Activated naive CD8-positive, alpha-beta T cell treated with anti-CD3 and anti-CD28 coated beads for 36 hours (primary cell): ENCODE results near the gene ADRA1B. TPM values are rescaled to one million over a fixed set of nuclear protein-coding genes. Genes with fewer than 3 reads are reported as not detected.

Source experiments
- DNase-seq: peaks from one replicate; pipeline ENCODE4 v3.0.0; 2021
- H3K27ac Mint-ChIP-seq: one replicate; pipeline ENCODE4 v1.8.0; 2022; ENCODE audit warnings: mild to moderate bottlenecking, moderate library complexity, mixed read lengths
- H3K27me3 Mint-ChIP-seq: one replicate; pipeline ENCODE4 v1.8.0; 2022; ENCODE audit warnings: mild to moderate bottlenecking, mixed read lengths
- H3K36me3 Mint-ChIP-seq: one replicate; pipeline ENCODE4 v1.8.0; 2021; ENCODE audit warnings: mild to moderate bottlenecking, mixed read lengths
- H3K4me1 Mint-ChIP-seq: one replicate; pipeline ENCODE4 v1.8.0; 2021; ENCODE audit warnings: mixed read lengths
- H3K4me3 Mint-ChIP-seq: one replicate; pipeline ENCODE4 v1.8.0; 2022; ENCODE audit warnings: mild to moderate bottlenecking, moderate library complexity, mixed read lengths
- H3K9me3 Mint-ChIP-seq: one replicate; pipeline ENCODE4 v1.8.0; 2022; ENCODE audit warnings: mixed read lengths
- total RNA-seq, 2 experiments: library from RNA; stranded (reverse); gene quantifications; one replicate each; pipeline ENCODE4 v1.2.3, GENCODE V29; 2021

ADRA1B gene
- total RNA-seq, 2 experiments from 2014 or later = not detected

GRCh38 chr5:159935946-159936345 lies 19.7 kb downstream of the ADRA1B start:
- H3K9me3 Mint-ChIP-seq = no peaks in the 10 kb centered on the region
- no peak overlapping the region for H3K4me3 Mint-ChIP-seq
- H3K36me3 Mint-ChIP-seq = no peaks in the 10 kb centered on the region
- no peaks in the 10 kb centered on the region for H3K4me1 Mint-ChIP-seq
- H3K27ac Mint-ChIP-seq = no peak overlapping the region
- peaks cover 21% of the 10 kb centered on the region for H3K27me3 Mint-ChIP-seq
- no peak for DNase-seq

GRCh38 chr5:159936686-159937329 lies 20.5 kb downstream of the ADRA1B start:
- Mint-ChIP-seq H3K27me3 (peaks cover 27% of the 10 kb centered on the region), H3K36me3 (no peaks in the 10 kb centered on the region), H3K9me3 (no peaks in the 10 kb centered on the region)

GRCh38 chr5:159937580-159937979 lies 21.3 kb downstream of the ADRA1B start:
- DNase-seq = no peak
- Mint-ChIP-seq H3K36me3 (no peaks in the 10 kb centered on the region), H3K4me3 (no peak overlapping the region), H3K27ac (no peak overlapping the region), H3K4me1 (no peaks in the 10 kb centered on the region), H3K27me3 (peaks cover 23% of the 10 kb centered on the region), H3K9me3 (no peaks in the 10 kb centered on the region)

More at GRCh38 chr5:159936686-159937329, 20.5 kb downstream of the ADRA1B start:
- H3K27ac Mint-ChIP-seq = no peak overlapping the region
- no peak overlapping the region for H3K4me3 Mint-ChIP-seq
- H3K4me1 Mint-ChIP-seq = no peaks in the 10 kb centered on the region
- DNase-seq = no peak

GRCh38 chr5:159943326-159943725 lies 27.0 kb downstream of the ADRA1B start:
- DNase-seq = no peak
- Mint-ChIP-seq H3K9me3 (no peaks in the 10 kb centered on the region), H3K27ac (no peak overlapping the region), H3K4me1 (no peaks in the 10 kb centered on the region), H3K4me3 (no peak overlapping the region), H3K36me3 (no peaks in the 10 kb centered on the region), H3K27me3 (peaks cover 15% of the 10 kb centered on the region)

- Mint-ChIP-seq H3K4me1 (no peaks in the 10 kb centered on the region), H3K36me3 (no peaks in the 10 kb centered on the region), H3K27me3 (peaks cover 15% of the 10 kb centered on the region), H3K9me3 (no peaks in the 10 kb centered on the region), H3K27ac (no peak overlapping the region), H3K4me3 (no peak overlapping the region)
- DNase-seq = no peak
Observed at GRCh38 chr5:159944056-159944600, 27.8 kb downstream of the ADRA1B start.

GRCh38 chr5:159945359-159945758 lies 29.1 kb downstream of the ADRA1B start:
- no peaks in the 10 kb centered on the region for H3K4me1 Mint-ChIP-seq
- H3K4me3 Mint-ChIP-seq = no peak overlapping the region
- H3K27me3 Mint-ChIP-seq = peaks cover 18% of the 10 kb centered on the region
- no peaks in the 10 kb centered on the region for H3K9me3 Mint-ChIP-seq
- H3K27ac Mint-ChIP-seq = no peak overlapping the region
- DNase-seq = no peak
- no peaks in the 10 kb centered on the region for H3K36me3 Mint-ChIP-seq

- DNase-seq = no peak
- Mint-ChIP-seq H3K4me1 (no peaks in the 10 kb centered on the region), H3K36me3 (no peaks in the 10 kb centered on the region), H3K4me3 (no peak overlapping the region), H3K27ac (no peak overlapping the region), H3K27me3 (peaks cover 18% of the 10 kb centered on the region), H3K9me3 (no peaks in the 10 kb centered on the region)
Observed at GRCh38 chr5:159947708-159948358, 31.6 kb downstream of the ADRA1B start.

GRCh38 chr5:159951387-159951786 lies 35.1 kb downstream of the ADRA1B start:
- Mint-ChIP-seq H3K36me3 (no peaks in the 10 kb centered on the region), H3K27me3 (peaks cover 10% of the 10 kb centered on the region), H3K9me3 (no peaks in the 10 kb centered on the region), H3K4me3 (no peak overlapping the region), H3K4me1 (no peaks in the 10 kb centered on the region), H3K27ac (no peak overlapping the region)
- no peak for DNase-seq

GRCh38 chr5:159951834-159952233 lies 35.6 kb downstream of the ADRA1B start:
- H3K27ac Mint-ChIP-seq = no peak overlapping the region
- H3K4me1 Mint-ChIP-seq = no peaks in the 10 kb centered on the region
- no peaks in the 10 kb centered on the region for H3K36me3 Mint-ChIP-seq
- H3K27me3 Mint-ChIP-seq = peaks cover 10% of the 10 kb centered on the region
- H3K4me3 Mint-ChIP-seq = no peak overlapping the region
- DNase-seq = no peak
- no peaks in the 10 kb centered on the region for H3K9me3 Mint-ChIP-seq

- DNase-seq = no peak
- Mint-ChIP-seq H3K36me3 (no peaks in the 10 kb centered on the region), H3K4me1 (no peaks in the 10 kb centered on the region), H3K9me3 (no peaks in the 10 kb centered on the region), H3K4me3 (no peak overlapping the region), H3K27ac (no peak overlapping the region), H3K27me3 (peaks cover 8% of the 10 kb centered on the region)
Observed at GRCh38 chr5:159953609-159954008, 37.3 kb downstream of the ADRA1B start.

GRCh38 chr5:159955056-159955624 lies 38.9 kb downstream of the ADRA1B start:
- Mint-ChIP-seq H3K36me3 (no peaks in the 10 kb centered on the region), H3K4me3 (no peak overlapping the region), H3K9me3 (no peaks in the 10 kb centered on the region), H3K4me1 (no peaks in the 10 kb centered on the region), H3K27ac (no peak overlapping the region), H3K27me3 (peaks cover 10% of the 10 kb centered on the region)
- no peak for DNase-seq

- H3K36me3 Mint-ChIP-seq = no peaks in the 10 kb centered on the region
- no peaks in the 10 kb centered on the region for H3K9me3 Mint-ChIP-seq
- no peaks in the 10 kb centered on the region for H3K4me1 Mint-ChIP-seq
- no peak overlapping the region for H3K4me3 Mint-ChIP-seq
- DNase-seq = no peak
- H3K27ac Mint-ChIP-seq = no peak overlapping the region
- peaks cover 9% of the 10 kb centered on the region for H3K27me3 Mint-ChIP-seq
Observed at GRCh38 chr5:159956074-159956473, 39.8 kb downstream of the ADRA1B start.

GRCh38 chr5:159961176-159962160 lies 45.2 kb downstream of the ADRA1B start:
- H3K9me3 Mint-ChIP-seq = no peaks in the 10 kb centered on the region
- H3K27ac Mint-ChIP-seq = no peak overlapping the region
- no peak overlapping the region for H3K4me3 Mint-ChIP-seq
- no peaks in the 10 kb centered on the region for H3K36me3 Mint-ChIP-seq
- no peaks in the 10 kb centered on the region for H3K4me1 Mint-ChIP-seq
- DNase-seq = no peak
- peaks cover 23% of the 10 kb centered on the region for H3K27me3 Mint-ChIP-seq

- H3K4me1 Mint-ChIP-seq = no peaks in the 10 kb centered on the region
- no peak overlapping the region for H3K4me3 Mint-ChIP-seq
- no peak for DNase-seq
Observed at GRCh38 chr5:159962214-159962613, 45.9 kb downstream of the ADRA1B start.

GRCh38 chr5:159963935-159964334 lies 47.7 kb downstream of the ADRA1B start:
- no peak overlapping the region for H3K4me3 Mint-ChIP-seq
- no peak for DNase-seq
- no peaks in the 10 kb centered on the region for H3K9me3 Mint-ChIP-seq
- H3K27ac Mint-ChIP-seq = no peak overlapping the region
- H3K36me3 Mint-ChIP-seq = no peaks in the 10 kb centered on the region
- H3K27me3 Mint-ChIP-seq = peaks cover 44% of the 10 kb centered on the region
- H3K4me1 Mint-ChIP-seq = no peaks in the 10 kb centered on the region

More at GRCh38 chr5:159962214-159962613, 45.9 kb downstream of the ADRA1B start:
- no peak overlapping the region for H3K27ac Mint-ChIP-seq
- no peaks in the 10 kb centered on the region for H3K36me3 Mint-ChIP-seq
- no peaks in the 10 kb centered on the region for H3K9me3 Mint-ChIP-seq
- H3K27me3 Mint-ChIP-seq = peaks cover 30% of the 10 kb centered on the region
